A549 (cell line): ENCODE results near the gene ITPR3. TPM values are rescaled to one million over a fixed set of nuclear protein-coding genes. Genes with fewer than 3 reads are reported as not detected.

Experiments used
- ATAC-seq, 2 experiments: fragments of 200-7000 bp in 1 of 2; fragments of >200 bp in 1 of 2; cut with Nextera tagmentation in 1 of 2; cut with Tn5 transposase in 1 of 2; 3 replicates each; pipeline versions ENCODE4 v1.8.0 to v1.9.1; 2018 to 2020; ENCODE audit warnings: mild to moderate bottlenecking in 1 of 2, moderate library complexity in 1 of 2
- CTCF ChIA-PET: fragments of 300-600 bp; sonication (Branson Sonifier 250); formaldehyde crosslinking; extraction: SDS; loops from one replicate; lab custom pipeline; 2021; ENCODE audit warnings: antibody characterized with exemption, inconsistent platforms; lab: Yijun Ruan, JAX
- POLR2A ChIA-PET: fragments of 350-600 bp; formaldehyde crosslinking; extraction: SDS; loops from one replicate; lab custom pipeline; 2021; ENCODE audit warnings: antibody characterized with exemption, inconsistent platforms; lab: Yijun Ruan, JAX
- DNase-seq, 2 experiments: peaks; one replicate each; pipeline versions ENCODE4 v3.0.0 to v3.0.0-alpha.2; 2011 to 2016; ENCODE audit warnings: low read depth in 1 of 2, low spot score in 1 of 2
- FAIRE-seq: peaks from 2 replicates; lab custom pipeline; 2011; peaks lifted over from hg19 to GRCh38; lab: Jason Lieb, UNC
- H3K27ac ChIP-seq, 2 experiments: fragments of >200 bp; sonication (Bioruptor Twin); formaldehyde crosslinking; 3 replicates each; pipeline ENCODE4 v1.5.1; 2016 to 2017
- H3K4me1 ChIP-seq: fragments of >200 bp; sonication (Bioruptor Twin); formaldehyde crosslinking; 3 replicates; pipeline ENCODE4 v1.6.1; 2016
- H3K4me2 ChIP-seq: fragments of >200 bp; sonication (Bioruptor Twin); formaldehyde crosslinking; 3 replicates; pipeline ENCODE4 v1.6.1; 2016
- H3K4me3 ChIP-seq: fragments of >200 bp; sonication (Bioruptor Twin); formaldehyde crosslinking; 3 replicates; pipeline ENCODE4 v1.5.1; 2016
- H3K9me3 ChIP-seq: fragments of >200 bp; sonication (Bioruptor Twin); formaldehyde crosslinking; 3 replicates; pipeline ENCODE4 v1.6.1; 2016
- BCL3 ChIP-seq: fragments of >200 bp; sonication (Bioruptor Twin); formaldehyde crosslinking; IDR thresholded peaks from 3 replicates; pipeline ENCODE4 v1.6.1; 2016
- CBX2 ChIP-seq: fragments of 200-600 bp; sonication (generic); IDR thresholded peaks from 2 replicates; pipeline ENCODE4 v1.6.1; 2016; ENCODE audit warnings: low read depth, mild to moderate bottlenecking, borderline replicate concordance
- CBX8 ChIP-seq: fragments of 200-600 bp; sonication (generic); IDR thresholded peaks from 2 replicates; pipeline ENCODE4 v1.6.1; 2016
- CEBPB ChIP-seq, 2 experiments: fragments of >200 bp in 1 of 2; sonication (Bioruptor Twin) in 1 of 2; formaldehyde crosslinking in 1 of 2; IDR thresholded peaks; 2 replicates each; pipeline ENCODE4 v1.6.1; 2012 to 2016
- EHMT2 ChIP-seq: fragments of 200-600 bp; sonication (generic); IDR thresholded peaks from 2 replicates; pipeline ENCODE4 v1.6.1; 2016; ENCODE audit warnings: antibody characterized with exemption, low read depth, mild to moderate bottlenecking, moderate library complexity
- EP300 ChIP-seq, 2 experiments: fragments of >200 bp; sonication (Bioruptor Twin); formaldehyde crosslinking; IDR thresholded peaks; 2 replicates in 1 of 2; 3 replicates in 1 of 2; pipeline ENCODE4 v1.6.1; 2016 to 2017
- FOXS1 ChIP-seq: fragments of 250-450 bp; sonication (Bioruptor Pico); IDR thresholded peaks from 2 replicates; pipeline ENCODE4 v1.5.0; 2020; ENCODE audit warnings: mild to moderate bottlenecking, moderate library complexity
- HDAC2 ChIP-seq: fragments of 200-600 bp; sonication (generic); IDR thresholded peaks from 2 replicates; pipeline ENCODE4 v1.6.1; 2016
- HEYL ChIP-seq: fragments of 250-450 bp; sonication (Bioruptor Pico); IDR thresholded peaks from 2 replicates; pipeline ENCODE4 v1.8.0; 2021; ENCODE audit warnings: mild to moderate bottlenecking, moderate library complexity
- HOXB13 ChIP-seq: fragments of 250-450 bp; sonication (Bioruptor Pico); IDR thresholded peaks from 2 replicates; pipeline ENCODE4 v1.5.0; 2020; ENCODE audit warnings: low read depth, mild to moderate bottlenecking, moderate library complexity
- HOXB5 ChIP-seq: fragments of 250-450 bp; sonication (Bioruptor Pico); IDR thresholded peaks from 2 replicates; pipeline ENCODE4 v1.5.0; 2020; ENCODE audit warnings: mild to moderate bottlenecking, moderate library complexity
- JUN ChIP-seq, 2 experiments: fragments of >200 bp; sonication (Bioruptor Twin); formaldehyde crosslinking; IDR thresholded peaks; 2 replicates in 1 of 2; 3 replicates in 1 of 2; pipeline ENCODE4 v1.6.1; 2016 to 2017
- JUNB ChIP-seq: fragments of >200 bp; sonication (Bioruptor Twin); formaldehyde crosslinking; IDR thresholded peaks from 2 replicates; pipeline ENCODE4 v1.6.1; 2016
- KDM1A ChIP-seq: fragments of 200-600 bp; sonication (generic); IDR thresholded peaks from 2 replicates; pipeline ENCODE4 v1.6.1; 2016; ENCODE audit warnings: low read depth, mild to moderate bottlenecking
- KDM5A ChIP-seq: fragments of 200-600 bp; sonication (generic); IDR thresholded peaks from 2 replicates; pipeline ENCODE4 v1.6.1; 2016; ENCODE audit warnings: antibody characterized with exemption, mild to moderate bottlenecking
- MAFK ChIP-seq: fragments of 450-650 bp; IDR thresholded peaks from 2 replicates; pipeline ENCODE4 v1.6.1; 2014; ENCODE audit not compliant: partially characterized antibody
- MAX ChIP-seq: IDR thresholded peaks from 2 replicates; pipeline ENCODE4 v1.6.1; 2012
- NPAS2 ChIP-seq: fragments of 250-450 bp; sonication (Bioruptor Pico); IDR thresholded peaks from 2 replicates; pipeline ENCODE4 v1.8.0; 2022; ENCODE audit warnings: mild to moderate bottlenecking, moderate library complexity, borderline replicate concordance
- PHF8 ChIP-seq: fragments of 200-600 bp; sonication (generic); IDR thresholded peaks from 2 replicates; pipeline ENCODE4 v1.6.1; 2016; ENCODE audit warnings: low read depth, mild to moderate bottlenecking, antibody characterized with exemption, moderate library complexity, borderline replicate concordance
- RAD21 ChIP-seq, 2 experiments: fragments of >200 bp in 1 of 2; sonication (Bioruptor Twin) in 1 of 2; formaldehyde crosslinking in 1 of 2; IDR thresholded peaks in 1 of 2; conservative IDR thresholded peaks in 1 of 2; 2 replicates in 1 of 2; 3 replicates in 1 of 2; pipeline ENCODE4 v1.6.1; 2012 to 2018; ENCODE audit warnings: inconsistent platforms in 1 of 2
- RFX5 ChIP-seq: fragments of 450-650 bp; IDR thresholded peaks from 2 replicates; pipeline ENCODE4 v1.7.1; 2014; ENCODE audit warnings: antibody characterized with exemption, mild to moderate bottlenecking, moderate library complexity
- TFCP2L1 ChIP-seq: fragments of 250-450 bp; sonication (Bioruptor Pico); IDR thresholded peaks from 2 replicates; pipeline ENCODE4 v1.5.0; 2021; ENCODE audit warnings: mild to moderate bottlenecking
- ZC3H11A ChIP-seq: fragments of 450-650 bp; IDR thresholded peaks from 2 replicates; pipeline ENCODE4 v1.6.1; 2014; ENCODE audit warnings: antibody characterized with exemption, mild to moderate bottlenecking
- WGBS: methylation state at CpG from one replicate; pipeline ENCODE4 v1.1.6; 2017; ENCODE audit errors: missing lambda C conversion rate; 5-methylcytosine and 5-hydroxymethylcytosine counted together
- polyA plus RNA-seq, 4 experiments: library from polyadenylated mRNA; depleted of rRNA in 3 of 4; stranded (reverse); fragments of >200 nt; fragmentation: RNase III in 1 of 4; extraction: RNeasy Plus Mini Kit Qiagen cat#74134 plus additional on column Dnase treatment in 1 of 4; gene quantifications; 2 replicates in 3 of 4; 3 replicates in 1 of 4; pipeline ENCODE4 v1.2.3, GENCODE V29; 2011 to 2017
- TF ChIP-seq, protein P1 (sequence below): fragments of 250-450 bp; sonication (Bioruptor Pico); IDR thresholded peaks from 2 replicates; pipeline ENCODE4 v1.5.0; 2020; ENCODE audit warnings: low read depth, mild to moderate bottlenecking, moderate library complexity
- TF ChIP-seq, protein P2 (sequence below): fragments of 250-450 bp; sonication (Bioruptor Pico); IDR thresholded peaks from 2 replicates; pipeline ENCODE4 v1.5.0; 2021; ENCODE audit warnings: mild to moderate bottlenecking, moderate library complexity, borderline replicate concordance
- TF ChIP-seq, protein P3 (sequence below): fragments of 450-650 bp; IDR thresholded peaks from 2 replicates; pipeline ENCODE4 v1.6.1; 2014; ENCODE audit warnings: antibody characterized with exemption

ITPR3 gene
- polyA plus RNA-seq, 2 of the 4 experiments (the other 2 are of a cell fraction): 17.6 to 20.8 TPM

DNA sequence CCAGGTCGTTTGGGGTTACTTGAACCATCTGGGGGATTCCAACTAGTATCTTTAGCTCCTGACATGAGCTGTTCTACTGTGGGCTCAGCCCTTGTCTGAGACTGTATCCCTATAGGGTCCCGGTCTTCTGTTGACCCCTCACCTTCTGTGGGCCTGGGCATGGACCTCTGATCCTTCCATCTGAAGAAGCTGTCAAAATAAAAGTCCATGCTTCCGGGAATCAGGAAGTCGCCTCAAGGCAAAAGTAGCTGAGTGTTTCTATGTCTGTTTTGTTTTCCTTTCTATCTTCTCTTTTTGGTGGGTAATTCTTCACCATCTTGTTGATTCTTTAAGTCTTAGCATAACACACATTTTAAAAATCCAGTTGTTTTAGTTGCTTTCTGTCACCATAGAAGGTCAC is 30.3 kb downstream of the ITPR3 start:
- ATAC-seq (no peak), FAIRE-seq (no peak), DNase-seq (no peak)
- no peaks in the 10 kb centered on the region for H3K4me1 ChIP-seq
- POLR2A ChIA-PET: no interaction called here
- CTCF ChIA-PET: interaction anchor here (1.2 kb wide), 1 partner anchor 19 kb away, joined by 3 read pairs; no protein-coding TSS in a partner anchor
- H3K4me2 ChIP-seq: no peak overlapping the region
- no peak for TF ChIP-seq TFCP2L1 (CRISPR knock-in tag)
- no peak for TF ChIP-seq ZC3H11A
- no peak for TF ChIP-seq JUN (IDR thresholded peaks at IDR 0.05)
- no peak for TF ChIP-seq NPAS2 (CRISPR knock-in tag)
- TF ChIP-seq BCL3: no peak
- no peak for TF ChIP-seq KDM1A
- TF ChIP-seq CEBPB (IDR thresholded peaks at IDR 0.05): no peak
- no peak for TF ChIP-seq HEYL (CRISPR knock-in tag)
- H3K4me3 ChIP-seq: no peak overlapping the region
- 62% methylated on average over 4 of the region's 4 CpGs for WGBS
- no peak overlapping the region for H3K27ac ChIP-seq
- no peaks in the 10 kb centered on the region for H3K9me3 ChIP-seq

GRCh38 chr6:33652002-33652401 is 30.9 kb downstream of the ITPR3 start:
- DNase-seq (no peak), FAIRE-seq (no peak), ATAC-seq (no peak)
- H3K4me2 ChIP-seq: no peak overlapping the region
- CTCF ChIA-PET: interaction anchor here (0.9 to 1.2 kb wide), 3 partner anchors 17 to 20 kb away, joined by 3 to 4 read pairs (median 3); no protein-coding TSS in a partner anchor
- H3K27ac ChIP-seq: no peak overlapping the region
- 88% methylated on average over 5 of the region's 5 CpGs for WGBS
- no peak for TF ChIP-seq CBX8
- TF ChIP-seq HOXB13 (CRISPR knock-in tag): no peak
- no peak for TF ChIP-seq RFX5
- no peak for TF ChIP-seq CBX2
- TF ChIP-seq EP300 (IDR thresholded peaks at IDR 0.05): no peak
- TF ChIP-seq, protein P1, sequence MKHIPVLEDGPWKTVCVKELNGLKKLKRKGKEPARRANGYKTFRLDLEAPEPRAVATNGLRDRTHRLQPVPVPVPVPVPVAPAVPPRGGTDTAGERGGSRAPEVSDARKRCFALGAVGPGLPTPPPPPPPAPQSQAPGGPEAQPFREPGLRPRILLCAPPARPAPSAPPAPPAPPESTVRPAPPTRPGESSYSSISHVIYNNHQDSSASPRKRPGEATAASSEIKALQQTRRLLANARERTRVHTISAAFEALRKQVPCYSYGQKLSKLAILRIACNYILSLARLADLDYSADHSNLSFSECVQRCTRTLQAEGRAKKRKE (CRISPR knock-in tag): no peak
- TF ChIP-seq MAFK: no peak
- no peaks in the 10 kb centered on the region for H3K9me3 ChIP-seq
- POLR2A ChIA-PET: no interaction called here
- no peaks in the 10 kb centered on the region for H3K4me1 ChIP-seq
- no peak overlapping the region for H3K4me3 ChIP-seq

- H3K4me3 ChIP-seq: no peak overlapping the region
- no peak for FAIRE-seq
- H3K4me2 ChIP-seq: no peak overlapping the region
- H3K9me3 ChIP-seq: no peaks in the 10 kb centered on the region
- H3K27ac ChIP-seq: no peak overlapping the region
- ChIA-PET POLR2A (no interaction called here), CTCF (interaction anchor here (0.8 to 1.7 kb wide), 7 partner anchors 17 to 116 kb away, joined by 3 read pairs; partner anchors contain the start of genes BAK1 and ITPR3)
- WGBS: 88% methylated on average over 5 of the region's 5 CpGs
- no peak for ATAC-seq
- no peaks in the 10 kb centered on the region for H3K4me1 ChIP-seq
- no peak for DNase-seq
- no peak for TF ChIP-seq MAX
- TF ChIP-seq PHF8: no peak
- TF ChIP-seq RAD21 (conservative IDR thresholded peaks at IDR 0.05 in 1 of 2, IDR thresholded peaks at IDR 0.05 in 1 of 2): no peak
- no peak for TF ChIP-seq HOXB13 (CRISPR knock-in tag)
- TF ChIP-seq, protein P2, sequence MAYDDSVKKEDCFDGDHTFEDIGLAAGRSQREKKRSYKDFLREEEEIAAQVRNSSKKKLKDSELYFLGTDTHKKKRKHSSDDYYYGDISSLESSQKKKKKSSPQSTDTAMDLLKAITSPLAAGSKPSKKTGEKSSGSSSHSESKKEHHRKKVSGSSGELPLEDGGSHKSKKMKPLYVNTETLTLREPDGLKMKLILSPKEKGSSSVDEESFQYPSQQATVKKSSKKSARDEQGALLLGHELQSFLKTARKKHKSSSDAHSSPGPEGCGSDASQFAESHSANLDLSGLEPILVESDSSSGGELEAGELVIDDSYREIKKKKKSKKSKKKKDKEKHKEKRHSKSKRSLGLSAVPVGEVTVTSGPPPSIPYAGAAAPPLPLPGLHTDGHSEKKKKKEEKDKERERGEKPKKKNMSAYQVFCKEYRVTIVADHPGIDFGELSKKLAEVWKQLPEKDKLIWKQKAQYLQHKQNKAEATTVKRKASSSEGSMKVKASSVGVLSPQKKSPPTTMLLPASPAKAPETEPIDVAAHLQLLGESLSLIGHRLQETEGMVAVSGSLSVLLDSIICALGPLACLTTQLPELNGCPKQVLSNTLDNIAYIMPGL (CRISPR knock-in tag): no peak
- TF ChIP-seq, protein P1 (CRISPR knock-in tag): no peak
- no peak for TF ChIP-seq EHMT2
- no peak for TF ChIP-seq KDM1A
- no peak for TF ChIP-seq RFX5
- TF ChIP-seq CBX8: no peak
- no peak for TF ChIP-seq BCL3
- no peak for TF ChIP-seq JUN (IDR thresholded peaks at IDR 0.05)
- TF ChIP-seq EP300 (IDR thresholded peaks at IDR 0.05): no peak
- TF ChIP-seq, protein P3, sequence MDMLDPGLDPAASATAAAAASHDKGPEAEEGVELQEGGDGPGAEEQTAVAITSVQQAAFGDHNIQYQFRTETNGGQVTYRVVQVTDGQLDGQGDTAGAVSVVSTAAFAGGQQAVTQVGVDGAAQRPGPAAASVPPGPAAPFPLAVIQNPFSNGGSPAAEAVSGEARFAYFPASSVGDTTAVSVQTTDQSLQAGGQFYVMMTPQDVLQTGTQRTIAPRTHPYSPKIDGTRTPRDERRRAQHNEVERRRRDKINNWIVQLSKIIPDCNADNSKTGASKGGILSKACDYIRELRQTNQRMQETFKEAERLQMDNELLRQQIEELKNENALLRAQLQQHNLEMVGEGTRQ: no peak
- no peak for TF ChIP-seq HOXB5 (CRISPR knock-in tag)
- no peak for TF ChIP-seq JUNB
- TF ChIP-seq HDAC2: no peak
- TF ChIP-seq FOXS1 (CRISPR knock-in tag): no peak
- no peak for TF ChIP-seq KDM5A
- TF ChIP-seq, all 56 proteins: peak for 0
Measured at GRCh38 chr6:33654831-33655554, 33.9 kb downstream of the ITPR3 start.
